K562 (cell line): Measurements from ENCODE around the gene GOLGA8A. TPM values are rescaled to one million over a fixed set of nuclear protein-coding genes. Genes with fewer than 3 reads are reported as not detected.

Source experiments
- BCL6 ChIP-seq: fragments of 250-450 bp; sonication (Bioruptor Pico); IDR thresholded peaks from 2 replicates; pipeline ENCODE4 v1.4.0; 2020
- FIP1L1 ChIP-seq: fragments of 200-400 bp; formaldehyde crosslinking; IDR thresholded peaks from 2 replicates; pipeline ENCODE4 v1.6.1; 2018; ENCODE audit warnings: mild to moderate bottlenecking, low read depth, low read length; ENCODE audit not compliant: poor library complexity, severe bottlenecking
- FOXP1 ChIP-seq: sonication (generic); formaldehyde crosslinking; IDR thresholded peaks from 2 replicates; pipeline ENCODE4 v1.8.0; 2022; ENCODE audit warnings: mild to moderate bottlenecking, missing genetic modification reagents
- KDM1A ChIP-seq, 2 experiments: fragments of 450-650 bp; IDR thresholded peaks; 2 replicates each; pipeline ENCODE4 v1.6.1; 2016; ENCODE audit warnings: mild to moderate bottlenecking in 2 of 2
- MED1 ChIP-seq: sonication (generic); formaldehyde crosslinking; IDR thresholded peaks from 2 replicates; pipeline ENCODE4 v1.8.1; 2023; ENCODE audit warnings: missing genetic modification reagents, borderline replicate concordance
- MYC ChIP-seq, 2 experiments: fragments of 250-450 bp in 1 of 2; sonication (Bioruptor Pico) in 1 of 2; IDR thresholded peaks; 2 replicates each; pipeline versions ENCODE4 v1.5.1 to v1.6.1; 2012 to 2021; ENCODE audit warnings: low read depth in 2 of 2, borderline replicate concordance in 1 of 2, improper control_type of control experiment in 1 of 2, low read length in 1 of 2, mild to moderate bottlenecking in 1 of 2, moderate library complexity in 1 of 2
- NFE2L1 ChIP-seq: fragments of 450-650 bp; IDR thresholded peaks from 2 replicates; pipeline ENCODE4 v1.6.1; 2016; ENCODE audit warnings: missing genetic modification characterization, low read depth, mild to moderate bottlenecking, missing compliant biosample characterization, moderate library complexity, borderline replicate concordance
- PHF20 ChIP-seq: fragments of 450-650 bp; IDR thresholded peaks from 2 replicates; pipeline ENCODE4 v1.6.1; 2018; ENCODE audit not compliant: partially characterized antibody
- PTTG1 ChIP-seq: fragments of 450-650 bp; IDR thresholded peaks from 2 replicates; pipeline ENCODE4 v1.6.1; 2016; ENCODE audit warnings: low read depth, mild to moderate bottlenecking, missing genetic modification characterization, missing compliant biosample characterization
- RBM22 ChIP-seq: fragments of 200-400 bp; formaldehyde crosslinking; IDR thresholded peaks from 2 replicates; pipeline ENCODE4 v1.6.1; 2018; ENCODE audit warnings: low read length, low read depth; ENCODE audit not compliant: poor library complexity, severe bottlenecking
- SPI1 ChIP-seq: IDR thresholded peaks from 2 replicates; pipeline ENCODE4 v1.6.1; 2011; ENCODE audit warnings: low read depth, low read length, control low read depth, borderline replicate concordance
- SUPT5H ChIP-seq: fragments of 450-650 bp; IDR thresholded peaks from 2 replicates; pipeline ENCODE4 v1.6.1; 2016
- TAF1 ChIP-seq: IDR thresholded peaks from 2 replicates; pipeline ENCODE4 v1.6.1; 2011; ENCODE audit warnings: mild to moderate bottlenecking, low read length, moderate library complexity; ENCODE audit not compliant: insufficient read depth, control insufficient read depth, severe bottlenecking; ENCODE audit errors: extremely low read depth
- THRA ChIP-seq: fragments of 450-650 bp; IDR thresholded peaks from 2 replicates; pipeline ENCODE4 v1.6.1; 2017; ENCODE audit warnings: mild to moderate bottlenecking, moderate library complexity
- TSC22D4 ChIP-seq: fragments of 450-650 bp; IDR thresholded peaks from 2 replicates; pipeline ENCODE4 v1.6.1; 2016; ENCODE audit warnings: missing genetic modification characterization, missing biosample characterization, control low read depth
- U2AF2 ChIP-seq: fragments of 200-400 bp; formaldehyde crosslinking; optimal IDR thresholded peaks from 2 replicates; pipeline ENCODE3; 2017; ENCODE audit warnings: low read depth, mild to moderate bottlenecking, low read length
- ZNF146 ChIP-seq: IDR thresholded peaks from one replicate; pipeline ENCODE4 v1.6.1; 2018; ENCODE audit warnings: missing compliant biosample characterization; ENCODE audit not compliant: unreplicated experiment
- ZNF175 ChIP-seq: fragments of 200-800 bp; sonication (Bioruptor generic); IDR thresholded peaks from 2 replicates; pipeline ENCODE4 v1.6.1; 2016; ENCODE audit warnings: low read depth, mild to moderate bottlenecking, missing genetic modification characterization, missing compliant biosample characterization
- ZNF444 ChIP-seq: fragments of 250-450 bp; sonication (Bioruptor Pico); IDR thresholded peaks from 2 replicates; pipeline ENCODE4 v1.4.0; 2020; ENCODE audit warnings: mild to moderate bottlenecking, moderate library complexity
- ZNF511 ChIP-seq: sonication (generic); formaldehyde crosslinking; IDR thresholded peaks from 2 replicates; pipeline ENCODE4 v1.8.0; 2022; ENCODE audit warnings: mild to moderate bottlenecking, missing genetic modification reagents
- ZNF639 ChIP-seq, 2 experiments: fragments of 200-800 bp in 1 of 2; sonication (Bioruptor generic) in 1 of 2; sonication (generic) in 1 of 2; formaldehyde crosslinking in 1 of 2; IDR thresholded peaks in 1 of 2; conservative IDR thresholded peaks in 1 of 2; 2 replicates each; pipeline versions ENCODE4 v1.5.0 to v1.6.1; 2016 to 2020; ENCODE audit warnings: missing compliant biosample characterization in 1 of 2, missing genetic modification characterization in 1 of 2, missing genetic modification reagents in 1 of 2
- ZNF764 ChIP-seq: fragments of 250-450 bp; sonication (Bioruptor Pico); IDR thresholded peaks from 2 replicates; pipeline ENCODE4 v1.4.0; 2020; ENCODE audit warnings: low read depth, mild to moderate bottlenecking, moderate library complexity
- polyA plus RNA-seq, 8 experiments: library from polyadenylated mRNA; depleted of rRNA in 4 of 8; stranded (reverse) in 5 of 8; unstranded in 3 of 8; fragments of >200 nt; fragmentation: Nextera tagmentation in 2 of 8; fragmentation: Illumina TruSeq in 1 of 8; extraction: Ambion mirVana in 2 of 8; extraction: Trizol in 1 of 8; gene quantifications; 2 replicates each; pipeline versions ENCODE4 v1.2.1 to v1.2.3, GENCODE V29; 2011 to 2014; ENCODE audit warnings: inconsistent platforms in 1 of 8, missing spikeins in 1 of 8
- total RNA-seq, 7 experiments: library from RNA; depleted of rRNA in 6 of 7; stranded (reverse); fragments of >200 nt in 6 of 7; fragmentation: Illumina TruSeq in 2 of 7; extraction: Trizol in 2 of 7; gene quantifications; 2 replicates each; pipeline versions ENCODE4 v1.2.1 to v1.2.3, GENCODE V29; 2011 to 2021; ENCODE audit warnings: low replicate concordance in 1 of 7

The GOLGA8A gene
- total and polyA plus RNA-seq, 9 of the 15 experiments (the other 6 are each of a cell fraction or from before 2014, with no cell fraction given): 11.2 to 191 (median 56.3) TPM

GRCh38 chr15:34437687-34438086, at the start of gene GOLGA8A (continued):
- TF ChIP-seq U2AF2 (no peak), TSC22D4 (no peak), KDM1A (IDR thresholded peaks at IDR 0.05) (no peak), ZNF639 (CRISPR knock-in tag; conservative IDR thresholded peaks at IDR 0.05 in 1 of 2, IDR thresholded peaks at IDR 0.05 in 1 of 2) (peak in 1 of 2 experiments; percentile 86; a peak in 1 of 4 replicates), MYC (IDR thresholded peaks at IDR 0.05; ENCODE audit: low read depth, low read length) (peak; percentile 91), MYC (CRISPR knock-in tag; IDR thresholded peaks at IDR 0.05; ENCODE audit: borderline replicate concordance, low read depth) (no peak), TAF1 (peak; percentile 68), FOXP1 (CRISPR knock-in tag) (no peak; the same call in 1 of the 2 replicates), MED1 (CRISPR knock-in tag) (no peak), ZNF764 (CRISPR knock-in tag) (no peak), NFE2L1 (tag) (no peak), PHF20 (no peak), RBM22 (no peak), ZNF511 (CRISPR knock-in tag) (no peak), PTTG1 (no peak), ZNF175 (no peak), ZNF444 (CRISPR knock-in tag) (no peak), BCL6 (CRISPR knock-in tag) (no peak), ZNF146 (CRISPR knock-in tag) (no peak), SPI1 (no peak), FIP1L1 (no peak), SUPT5H (peak; percentile 37; the same call in 1 of the 2 replicates), THRA (no peak)
